Progenitor cell of endocrine pancreas (in vitro differentiated cells): ENCODE results near the gene TRIM50. TPM values are rescaled to one million over a fixed set of nuclear protein-coding genes. Genes with fewer than 3 reads are reported as not detected.

ENCODE experiments used
- DNase-seq: peaks from one replicate; pipeline ENCODE4 v3.0.0; 2021; ENCODE audit warnings: low spot score; ENCODE audit not compliant: unreplicated experiment
- H3K27ac Mint-ChIP-seq: 2 replicates; pipeline ENCODE4 v1.8.0; 2021; ENCODE audit warnings: mild to moderate bottlenecking, moderate library complexity, mixed read lengths
- H3K27me3 Mint-ChIP-seq: 2 replicates; pipeline ENCODE4 v1.8.0; 2021; ENCODE audit warnings: mixed read lengths
- H3K36me3 Mint-ChIP-seq: 2 replicates; pipeline ENCODE4 v1.8.0; 2022; ENCODE audit warnings: mixed read lengths; ENCODE audit not compliant: insufficient read depth
- H3K4me1 Mint-ChIP-seq: 2 replicates; pipeline ENCODE4 v1.8.0; 2021; ENCODE audit warnings: low read depth, mixed read lengths
- H3K4me3 Mint-ChIP-seq: 2 replicates; pipeline ENCODE4 v1.8.0; 2021; ENCODE audit warnings: low read depth, mild to moderate bottlenecking, moderate library complexity, mixed read lengths
- H3K9me3 Mint-ChIP-seq: 2 replicates; pipeline ENCODE4 v1.8.0; 2021; ENCODE audit warnings: low read depth, mixed read lengths
- CTCF ChIP-seq: fragments of 200-600 bp; sonication (generic); IDR thresholded peaks from one replicate; pipeline ENCODE4 v1.5.0; 2021; ENCODE audit warnings: antibody characterized with exemption, mild to moderate bottlenecking; ENCODE audit not compliant: unreplicated experiment
- total RNA-seq: library from RNA; stranded (reverse); gene quantifications from 2 replicates; pipeline ENCODE4 v1.2.1, GENCODE V29; 2021

Gene TRIM50
- total RNA-seq, 1 donor from 2014 or later = 10.9 TPM

- Mint-ChIP-seq H3K4me3 (no peak overlapping the region), H3K27me3 (no peaks in the 10 kb centered on the region), H3K36me3 (no peaks in the 10 kb centered on the region), H3K4me1 (peaks cover 12% of the 10 kb centered on the region), H3K27ac (no peak overlapping the region), H3K9me3 (peaks cover 3% of the 10 kb centered on the region)
- no peak for TF ChIP-seq CTCF
- no peak for DNase-seq
These were observed 26.3 kb upstream of the TRIM50 start for GRCh38 chr7:73354196-73354595.

GRCh38 chr7:73353243-73353642 lies 25.4 kb upstream of the TRIM50 start:
- no peaks in the 10 kb centered on the region for H3K27me3 Mint-ChIP-seq
- H3K9me3 Mint-ChIP-seq = peaks cover 3% of the 10 kb centered on the region
- H3K36me3 Mint-ChIP-seq = no peaks in the 10 kb centered on the region
- H3K4me1 Mint-ChIP-seq = peaks cover 7% of the 10 kb centered on the region
- no peak overlapping the region for H3K27ac Mint-ChIP-seq
- TF ChIP-seq CTCF = no peak
- no peak overlapping the region for H3K4me3 Mint-ChIP-seq
- no peak for DNase-seq

GRCh38 chr7:73352784-73353183 lies 24.9 kb upstream of the TRIM50 start:
- Mint-ChIP-seq H3K27ac (no peak overlapping the region), H3K9me3 (peaks cover 3% of the 10 kb centered on the region), H3K4me1 (peaks cover 4% of the 10 kb centered on the region), H3K36me3 (no peaks in the 10 kb centered on the region), H3K27me3 (no peaks in the 10 kb centered on the region), H3K4me3 (no peak overlapping the region)
- no peak for TF ChIP-seq CTCF
- no peak for DNase-seq

- H3K4me3 Mint-ChIP-seq = no peak overlapping the region
- no peak for TF ChIP-seq CTCF
- H3K36me3 Mint-ChIP-seq = no peaks in the 10 kb centered on the region
- H3K4me1 Mint-ChIP-seq = peaks cover 4% of the 10 kb centered on the region
- no peaks in the 10 kb centered on the region for H3K27me3 Mint-ChIP-seq
- no peak overlapping the region for H3K27ac Mint-ChIP-seq
- no peak for DNase-seq
- peaks cover 3% of the 10 kb centered on the region for H3K9me3 Mint-ChIP-seq
These were observed 23.7 kb upstream of the TRIM50 start for GRCh38 chr7:73351447-73352167.

GRCh38 chr7:73350306-73351068 lies 22.6 kb upstream of the TRIM50 start:
- Mint-ChIP-seq H3K27ac (no peak overlapping the region), H3K36me3 (no peaks in the 10 kb centered on the region), H3K4me1 (peaks cover 7% of the 10 kb centered on the region), H3K9me3 (peaks cover 3% of the 10 kb centered on the region), H3K27me3 (no peaks in the 10 kb centered on the region), H3K4me3 (no peak overlapping the region)
- no peak for DNase-seq
- no peak for TF ChIP-seq CTCF
